Uterus (tissue), 4 donors: ENCODE data around the gene TRPC4. TPM values are rescaled to one million over a fixed set of nuclear protein-coding genes. Genes with fewer than 3 reads are reported as not detected.

ENCODE experiments used
- DNase-seq, 2 donors: peaks; one replicate each; pipeline ENCODE4 v3.0.0-alpha.2; 2019 to 2020
- H3K27ac ChIP-seq, 2 donors: fragments of 200-600 bp; sonication (generic); 1 replicate in 1 of 2; 2 replicates in 1 of 2; pipeline ENCODE4 v1.5.1; 2016 to 2018
- H3K27me3 ChIP-seq, 2 donors: fragments of 200-600 bp; sonication (generic); one replicate each; pipeline ENCODE4 v1.5.1; 2018 to 2019; ENCODE audit warnings: control low read depth in 1 of 2
- H3K36me3 ChIP-seq, 2 donors: fragments of 200-600 bp; sonication (generic); one replicate each; pipeline ENCODE4 v1.5.1; 2019; ENCODE audit warnings: control low read depth in 1 of 2
- H3K4me1 ChIP-seq, 2 donors: fragments of 200-600 bp; sonication (generic); one replicate each; pipeline ENCODE4 v1.5.1; 2018 to 2019; ENCODE audit warnings: control low read depth in 1 of 2
- H3K4me3 ChIP-seq, 2 donors: fragments of 200-600 bp; sonication (generic); 1 replicate in 1 of 2; 2 replicates in 1 of 2; pipeline ENCODE4 v1.5.1; 2018 to 2019; ENCODE audit warnings: mild to moderate bottlenecking in 1 of 2
- H3K9me3 ChIP-seq, 2 donors: fragments of 200-600 bp; sonication (generic); one replicate each; pipeline ENCODE4 v1.5.1; 2019; ENCODE audit warnings: control low read depth in 1 of 2
- POLR2A ChIP-seq, 2 donors: fragments of 450-650 bp; IDR thresholded peaks; one replicate each; pipeline ENCODE4 v1.6.1; 2016; ENCODE audit warnings: antibody characterized with exemption in 2 of 2, mild to moderate bottlenecking in 1 of 2, moderate library complexity in 1 of 2
- intact Hi-C: fragments of 100-400 bp; cut with DNase I; formaldehyde crosslinking; loops from one replicate; pipeline ENCODE4 v1.15.1; 2023; ENCODE audit warnings: low total_unique reads
- total RNA-seq, 4 donors: library from RNA; depleted of rRNA in 3 of 4; stranded (reverse); fragments of >200 nt in 3 of 4; gene quantifications; one replicate each; pipeline versions ENCODE4 v1.1.0 to v1.2.4, GENCODE V29; 2014 to 2023
- TF ChIP-seq, protein P1 (sequence below), 4 experiments: fragments of 200-600 bp in 2 of 4; fragments of 450-650 bp in 2 of 4; sonication (generic) in 2 of 4; IDR thresholded peaks; one replicate each; pipeline ENCODE4 v1.5.1; 2016 to 2019; ENCODE audit warnings: antibody characterized with exemption in 4 of 4, mild to moderate bottlenecking in 2 of 4, moderate library complexity in 1 of 4
- donor health status: DM: yes; HTN: yes; CAD: no.

The TRPC4 gene
- total RNA-seq, 4 donors from 2014 or later, result 2.4 to 13.4 (median 12.9) TPM

GRCh38 chr13:37617173-37617572, 252.4 kb downstream of the TRPC4 start:
- intact Hi-C loops, result no loop called here
- no peak for DNase-seq
- H3K9me3 ChIP-seq, result no peaks in the 10 kb centered on the region
- TF ChIP-seq POLR2A (IDR thresholded peaks at IDR 0.05), result no peak
- TF ChIP-seq, protein P1, sequence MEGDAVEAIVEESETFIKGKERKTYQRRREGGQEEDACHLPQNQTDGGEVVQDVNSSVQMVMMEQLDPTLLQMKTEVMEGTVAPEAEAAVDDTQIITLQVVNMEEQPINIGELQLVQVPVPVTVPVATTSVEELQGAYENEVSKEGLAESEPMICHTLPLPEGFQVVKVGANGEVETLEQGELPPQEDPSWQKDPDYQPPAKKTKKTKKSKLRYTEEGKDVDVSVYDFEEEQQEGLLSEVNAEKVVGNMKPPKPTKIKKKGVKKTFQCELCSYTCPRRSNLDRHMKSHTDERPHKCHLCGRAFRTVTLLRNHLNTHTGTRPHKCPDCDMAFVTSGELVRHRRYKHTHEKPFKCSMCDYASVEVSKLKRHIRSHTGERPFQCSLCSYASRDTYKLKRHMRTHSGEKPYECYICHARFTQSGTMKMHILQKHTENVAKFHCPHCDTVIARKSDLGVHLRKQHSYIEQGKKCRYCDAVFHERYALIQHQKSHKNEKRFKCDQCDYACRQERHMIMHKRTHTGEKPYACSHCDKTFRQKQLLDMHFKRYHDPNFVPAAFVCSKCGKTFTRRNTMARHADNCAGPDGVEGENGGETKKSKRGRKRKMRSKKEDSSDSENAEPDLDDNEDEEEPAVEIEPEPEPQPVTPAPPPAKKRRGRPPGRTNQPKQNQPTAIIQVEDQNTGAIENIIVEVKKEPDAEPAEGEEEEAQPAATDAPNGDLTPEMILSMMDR (IDR thresholded peaks at IDR 0.05), result no peak
- no peak overlapping the region for H3K27ac ChIP-seq
- H3K4me3 ChIP-seq, result no peak overlapping the region
- no peaks in the 10 kb centered on the region for H3K27me3 ChIP-seq
- H3K36me3 ChIP-seq, result no peaks in the 10 kb centered on the region
- peaks cover 0 to 4% of the 10 kb centered on the region in 2 donors for H3K4me1 ChIP-seq

DNA sequence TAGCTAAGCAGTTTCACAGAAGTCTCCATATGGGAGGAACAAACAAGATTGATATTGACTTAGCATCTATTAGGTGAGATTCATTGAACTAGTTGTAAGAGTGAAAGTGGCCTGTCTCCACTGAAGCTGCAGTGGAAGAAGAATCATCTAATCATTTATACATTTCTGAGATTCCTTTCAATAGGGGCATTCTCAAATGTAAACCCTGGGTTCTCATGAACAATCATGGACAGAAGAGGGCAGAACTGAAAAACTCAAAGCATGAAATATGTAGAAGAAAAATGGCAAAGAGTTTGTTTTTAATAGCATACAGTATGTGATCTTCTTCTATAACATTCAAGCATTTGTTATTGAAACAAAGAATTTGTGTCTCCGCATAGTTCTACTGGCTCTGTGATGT, 253.4 kb downstream of the TRPC4 start:
- no peaks in the 10 kb centered on the region for H3K9me3 ChIP-seq
- no peaks in the 10 kb centered on the region for H3K27me3 ChIP-seq
- intact Hi-C loops, result no loop called here
- no peak for DNase-seq
- H3K27ac ChIP-seq, result no peak overlapping the region
- H3K36me3 ChIP-seq, result no peaks in the 10 kb centered on the region
- H3K4me1 ChIP-seq, result peaks cover 0 to 4% of the 10 kb centered on the region in 2 donors
- no peak for TF ChIP-seq POLR2A (IDR thresholded peaks at IDR 0.05)
- TF ChIP-seq, protein P1 (IDR thresholded peaks at IDR 0.05), result no peak
- no peak overlapping the region for H3K4me3 ChIP-seq

GRCh38 chr13:37615276-37615675, 254.3 kb downstream of the TRPC4 start:
- DNase-seq, result no peak
- Histone ChIP-seq H3K4me3 (no peak overlapping the region), H3K4me1 (peaks cover 0 to 4% of the 10 kb centered on the region in 2 donors), H3K36me3 (no peaks in the 10 kb centered on the region), H3K27ac (no peak overlapping the region), H3K27me3 (no peaks in the 10 kb centered on the region), H3K9me3 (no peaks in the 10 kb centered on the region)
- intact Hi-C loops, result no loop called here
- no peak for TF ChIP-seq POLR2A (IDR thresholded peaks at IDR 0.05)
- TF ChIP-seq, protein P1 (IDR thresholded peaks at IDR 0.05), result no peak

GRCh38 chr13:37613638-37614037, 255.9 kb downstream of the TRPC4 start:
- H3K27me3 ChIP-seq, result no peaks in the 10 kb centered on the region

DNA sequence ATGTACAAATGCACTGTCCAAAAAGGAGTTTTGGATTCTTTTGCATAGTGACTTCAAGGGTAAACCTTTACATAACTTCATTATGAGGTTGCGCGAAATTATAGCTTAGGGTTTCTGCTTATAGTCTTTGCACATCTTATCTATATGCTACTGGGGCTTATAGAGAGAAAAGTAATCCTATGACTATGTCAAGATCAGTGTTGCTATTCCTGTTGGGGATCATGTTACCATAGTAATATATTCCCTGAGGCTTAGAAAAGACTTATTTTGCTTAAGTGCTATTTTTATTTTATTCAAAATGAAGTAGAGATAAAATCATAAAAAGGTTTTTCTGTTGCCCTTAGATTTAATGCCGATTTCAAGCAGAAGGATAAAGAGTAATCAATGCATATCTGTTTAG, 256.3 kb downstream of the TRPC4 start:
- no peak overlapping the region for H3K27ac ChIP-seq
- TF ChIP-seq, protein P1 (IDR thresholded peaks at IDR 0.05), result no peak
- TF ChIP-seq POLR2A (IDR thresholded peaks at IDR 0.05), result no peak
- H3K27me3 ChIP-seq, result no peaks in the 10 kb centered on the region
- DNase-seq, result no peak
- H3K4me1 ChIP-seq, result peaks cover 0 to 3% of the 10 kb centered on the region in 2 donors
- intact Hi-C loops, result no loop called here
- no peaks in the 10 kb centered on the region for H3K36me3 ChIP-seq
- no peaks in the 10 kb centered on the region for H3K9me3 ChIP-seq
- no peak overlapping the region for H3K4me3 ChIP-seq

More at GRCh38 chr13:37613638-37614037, 255.9 kb downstream of the TRPC4 start:
- Histone ChIP-seq H3K9me3 (no peaks in the 10 kb centered on the region), H3K4me1 (peaks cover 0 to 4% of the 10 kb centered on the region in 2 donors), H3K4me3 (no peak overlapping the region), H3K36me3 (no peaks in the 10 kb centered on the region), H3K27ac (no peak overlapping the region)
- DNase-seq, result no peak
- intact Hi-C loops, result no loop called here
- TF ChIP-seq, protein P1 (IDR thresholded peaks at IDR 0.05), result no peak
- no peak for TF ChIP-seq POLR2A (IDR thresholded peaks at IDR 0.05)
